HG03135 (cell line): Measurements from ENCODE around the gene RAB44.

Source experiments
- ATAC-seq: cut with Tn5 transposase; IDR thresholded peaks from one replicate; pipeline ENCODE4 v1.9.1; 2021; ENCODE audit warnings: mild to moderate bottlenecking, moderate library complexity; ENCODE audit not compliant: unreplicated experiment

The RAB44 gene

DNA sequence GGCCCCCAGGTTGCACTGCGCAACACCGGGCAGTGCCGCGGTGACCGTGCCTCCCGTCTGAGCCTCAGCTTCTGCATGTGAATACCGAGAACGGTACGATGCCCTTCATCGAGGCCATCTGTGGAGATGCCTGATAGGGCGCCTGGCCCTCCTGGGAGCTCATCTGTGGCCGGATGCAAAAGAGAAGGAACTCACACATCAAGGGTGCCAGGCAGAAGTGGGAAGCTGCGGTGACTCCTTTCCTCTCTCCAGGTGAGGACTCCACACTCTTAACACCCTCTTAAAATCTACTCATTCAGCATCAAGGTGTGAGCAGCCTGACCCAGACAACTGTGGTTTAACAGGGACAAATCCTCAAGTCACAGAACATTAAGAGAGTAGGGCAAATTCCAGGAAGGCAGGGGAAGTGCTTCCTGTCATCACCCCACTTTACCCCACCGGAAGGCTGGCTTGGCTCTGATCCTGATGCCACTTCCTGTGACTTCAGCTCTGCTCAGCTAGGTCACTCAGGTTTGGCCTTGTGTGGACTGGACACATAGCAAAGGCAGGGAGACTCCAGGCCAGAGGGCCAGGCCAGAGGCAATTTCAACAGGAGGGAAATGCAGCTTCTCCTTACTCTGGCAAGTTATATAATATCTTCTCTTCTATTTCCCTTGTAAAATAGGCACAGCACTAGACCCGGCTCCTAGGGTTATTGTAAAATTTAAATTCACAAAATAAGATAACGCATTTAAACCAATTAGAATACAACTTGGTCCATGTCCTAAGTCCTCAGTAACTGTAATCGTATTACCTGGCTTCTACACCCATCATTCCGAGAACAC is 72.3 kb downstream of the RAB44 start:
- no peak for ATAC-seq

DNA sequence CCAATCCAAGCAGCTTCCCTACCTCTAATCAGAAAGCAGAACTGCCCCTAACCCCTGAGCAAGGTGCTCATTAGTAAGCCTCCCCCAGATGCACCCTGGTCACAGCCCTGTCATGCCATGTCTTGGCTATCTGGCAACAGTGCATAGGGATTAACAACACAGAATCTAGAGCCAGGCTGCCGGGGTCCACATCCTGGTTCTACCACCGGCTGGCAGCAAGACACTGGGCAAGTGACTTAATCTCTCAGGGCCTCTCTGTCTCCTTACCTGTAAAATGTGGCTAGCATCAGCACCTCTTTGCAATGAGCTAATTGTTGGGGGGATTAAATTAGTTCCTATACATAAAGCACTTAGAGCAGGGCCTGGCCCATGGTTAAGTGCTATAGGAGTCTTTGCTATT is 73.5 kb downstream of the RAB44 start:
- ATAC-seq, result no peak

GRCh38 chr6:36772397-36772796 is 74.8 kb downstream of the RAB44 start:
- no peak for ATAC-seq

DNA sequence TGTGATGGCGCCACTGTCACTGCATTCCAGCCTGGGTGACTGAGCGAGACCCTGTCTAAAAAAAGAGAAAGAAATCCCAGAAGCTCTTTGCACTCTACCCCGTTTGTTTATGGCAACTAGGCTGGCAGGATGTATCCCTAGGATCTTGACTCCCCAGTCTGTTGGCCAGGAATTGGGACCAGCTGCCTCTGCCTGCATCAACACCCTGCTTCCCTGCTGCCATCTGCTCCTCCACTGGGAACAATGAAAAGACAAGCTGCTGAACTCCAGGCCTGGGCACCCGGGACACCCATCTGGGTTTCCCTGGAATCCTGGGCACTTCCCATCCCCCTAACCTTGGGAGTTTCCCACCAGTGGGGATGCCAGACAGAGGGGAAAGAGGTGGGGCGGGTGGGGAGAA is 76.7 kb downstream of the RAB44 start:
- ATAC-seq, result no peak

- no peak for ATAC-seq
These were observed 78.5 kb downstream of the RAB44 start for GRCh38 chr6:36776167-36776566.

GRCh38 chr6:36777801-36778200 is 80.2 kb downstream of the RAB44 start:
- ATAC-seq, result no peak

DNA sequence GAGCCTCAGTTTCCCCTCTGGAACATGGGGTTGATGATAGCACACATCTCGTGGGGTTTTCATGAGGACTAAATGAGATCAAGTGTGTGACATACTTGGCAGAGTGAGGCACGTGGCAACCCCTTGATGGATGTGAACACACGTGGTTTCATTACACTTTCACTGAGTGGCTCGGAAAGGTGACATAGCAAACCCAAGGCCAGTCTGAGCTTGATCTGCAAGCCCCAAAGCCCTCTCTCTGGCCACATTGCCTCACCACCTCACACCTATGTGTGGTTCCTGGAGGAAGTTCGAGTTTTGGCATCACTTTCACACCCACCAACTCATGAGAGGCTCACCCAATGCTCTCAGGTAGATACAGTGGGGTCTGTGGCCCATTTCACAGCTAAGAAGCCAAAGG is 81.6 kb downstream of the RAB44 start:
- ATAC-seq, result no peak

DNA sequence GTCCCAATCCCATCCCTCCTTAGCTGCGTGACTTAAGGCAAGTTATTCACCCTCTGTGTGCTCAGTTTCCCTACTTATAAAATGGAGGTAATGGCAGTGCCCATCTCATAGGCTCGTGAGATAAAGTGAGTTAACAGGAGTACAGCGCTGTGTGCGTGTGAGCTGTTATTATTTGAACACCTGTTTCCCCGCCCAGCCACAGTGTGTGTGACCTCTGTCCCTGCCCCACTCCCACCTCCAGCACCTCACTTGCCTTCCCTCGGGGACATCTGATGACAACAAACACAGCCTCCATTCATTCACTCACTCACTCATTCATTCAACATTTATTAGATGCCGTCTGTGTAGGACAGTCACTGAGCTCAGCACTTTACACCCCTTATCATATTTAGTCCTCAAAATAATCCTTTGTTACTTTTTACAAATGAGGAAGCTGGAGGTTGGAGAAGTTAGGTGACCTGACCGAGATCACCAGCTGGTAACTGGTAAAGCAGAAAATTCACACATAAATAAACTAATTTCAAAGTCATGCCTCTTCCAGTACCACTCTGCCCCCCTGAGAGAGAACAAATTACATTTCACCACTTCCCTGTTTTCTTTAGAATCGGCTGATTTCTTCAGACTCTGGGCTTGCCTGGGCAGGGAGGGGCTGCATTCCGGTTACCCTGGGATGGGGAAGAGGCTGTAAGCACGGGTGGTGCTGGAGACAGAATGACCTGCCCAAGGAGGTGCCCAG is 83.0 kb downstream of the RAB44 start:
- no peak for ATAC-seq

GRCh38 chr6:36781669-36782068 is 84.0 kb downstream of the RAB44 start:
- no peak for ATAC-seq
